COLO668 (cell line): ENCODE measurements around the gene ASIC2.
A peak's percentile ranks its signal among the peaks of the same experiment; 100 is the strongest.

Source experiments
- DNase-seq: peaks from one replicate; lab custom pipeline; 2025; ENCODE audit not compliant: unreplicated experiment; lab: John Stamatoyannopoulos, UW

ASIC2 gene

GRCh38 chr17:33288954-33289353, 4.1 kb downstream of the ASIC2 start:
- no peak for DNase-seq

- no peak for DNase-seq
These were observed 5.9 kb downstream of the ASIC2 start for GRCh38 chr17:33287096-33287725.

GRCh38 chr17:33285413-33285812, 7.7 kb downstream of the ASIC2 start:
- DNase-seq = no peak

GRCh38 chr17:33284022-33284421, 9.1 kb downstream of the ASIC2 start:
- peak; percentile 32 for DNase-seq

GRCh38 chr17:33280162-33280943, 12.7 kb downstream of the ASIC2 start:
- no peak for DNase-seq

- DNase-seq = no peak
These were observed 15.5 kb downstream of the ASIC2 start for GRCh38 chr17:33277436-33278100.

GRCh38 chr17:33273743-33274410, 19.2 kb downstream of the ASIC2 start:
- no peak for DNase-seq

- DNase-seq = no peak
These were observed 19.8 kb downstream of the ASIC2 start for GRCh38 chr17:33273271-33273670.

- no peak for DNase-seq
These were observed 20.7 kb downstream of the ASIC2 start for GRCh38 chr17:33272438-33272837.

GRCh38 chr17:33269337-33270060, 23.6 kb downstream of the ASIC2 start:
- DNase-seq = no peak

- DNase-seq = no peak
These were observed 25.1 kb downstream of the ASIC2 start for GRCh38 chr17:33267851-33268548.

GRCh38 chr17:33267271-33267790, 25.8 kb downstream of the ASIC2 start:
- DNase-seq = no peak

- no peak for DNase-seq
These were observed 26.5 kb downstream of the ASIC2 start for GRCh38 chr17:33266611-33267010.

- DNase-seq = no peak
These were observed 27.0 kb downstream of the ASIC2 start for GRCh38 chr17:33266116-33266515.

- DNase-seq = no peak
These were observed 29.7 kb downstream of the ASIC2 start for GRCh38 chr17:33263396-33263795.

GRCh38 chr17:33262266-33263123, 30.6 kb downstream of the ASIC2 start:
- no peak for DNase-seq

- no peak for DNase-seq
These were observed 31.3 kb downstream of the ASIC2 start for GRCh38 chr17:33261820-33262219.

- no peak for DNase-seq
These were observed 32.5 kb downstream of the ASIC2 start for GRCh38 chr17:33260638-33261037.

GRCh38 chr17:33258296-33258695, 34.8 kb downstream of the ASIC2 start:
- no peak for DNase-seq
